DOHH2 (cell line): Measurements from ENCODE around the gene ZNF639.

Experiments used
- EZH2phosphoT487 ChIP-seq: fragments of 200-600 bp; sonication (generic); IDR thresholded peaks from 2 replicates; pipeline ENCODE4 v1.6.1; 2017; ENCODE audit warnings: borderline replicate concordance, mild to moderate bottlenecking, antibody characterized with exemption, low read length, moderate library complexity, mixed read lengths
- TF ChIP-seq, protein P1 (sequence below): fragments of 200-600 bp; sonication (generic); IDR thresholded peaks from one replicate; pipeline ENCODE4 v1.5.1; 2014; ENCODE audit warnings: antibody characterized with exemption, mild to moderate bottlenecking, low read depth, low read length; ENCODE audit not compliant: poor library complexity, severe bottlenecking

DNA sequence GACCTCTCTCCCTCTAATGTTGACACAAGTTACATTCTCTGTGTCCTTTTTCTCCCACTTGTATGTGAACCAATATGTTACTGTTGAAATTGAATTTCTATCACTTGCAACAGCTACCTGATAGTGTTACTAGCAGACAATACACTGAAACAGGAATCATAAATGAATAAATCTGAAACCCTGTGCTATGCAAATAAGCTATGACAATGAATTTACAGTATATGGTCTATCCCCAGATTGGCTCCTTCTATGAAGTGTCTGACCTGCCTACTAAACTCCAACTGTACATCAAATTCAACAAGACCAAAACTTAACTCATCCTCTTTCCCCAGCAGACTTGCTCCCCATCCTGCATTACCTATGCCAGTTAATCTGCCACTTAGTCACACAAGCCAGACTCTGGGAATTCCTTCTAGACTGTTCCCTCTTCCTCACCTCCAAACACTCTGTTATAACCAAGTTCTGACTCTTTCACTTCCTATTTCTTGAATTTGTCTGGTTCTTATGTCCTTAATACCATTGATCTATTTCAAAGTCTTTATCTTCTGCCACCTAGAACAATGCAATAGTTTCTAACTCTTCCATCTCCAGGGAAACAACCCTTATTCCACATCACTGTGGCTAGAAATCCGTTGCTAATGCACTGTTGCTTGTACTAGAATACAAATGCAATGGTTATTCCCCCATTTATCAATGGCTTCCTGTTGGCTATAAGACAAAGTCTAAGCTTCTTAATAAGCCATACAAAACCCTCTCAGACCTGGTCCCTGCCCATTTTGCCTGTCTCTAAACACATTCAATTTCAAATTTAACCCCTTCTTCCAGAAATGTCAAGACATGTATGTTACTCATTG, 13.4 kb upstream of the ZNF639 start:
- TF ChIP-seq, protein P1, sequence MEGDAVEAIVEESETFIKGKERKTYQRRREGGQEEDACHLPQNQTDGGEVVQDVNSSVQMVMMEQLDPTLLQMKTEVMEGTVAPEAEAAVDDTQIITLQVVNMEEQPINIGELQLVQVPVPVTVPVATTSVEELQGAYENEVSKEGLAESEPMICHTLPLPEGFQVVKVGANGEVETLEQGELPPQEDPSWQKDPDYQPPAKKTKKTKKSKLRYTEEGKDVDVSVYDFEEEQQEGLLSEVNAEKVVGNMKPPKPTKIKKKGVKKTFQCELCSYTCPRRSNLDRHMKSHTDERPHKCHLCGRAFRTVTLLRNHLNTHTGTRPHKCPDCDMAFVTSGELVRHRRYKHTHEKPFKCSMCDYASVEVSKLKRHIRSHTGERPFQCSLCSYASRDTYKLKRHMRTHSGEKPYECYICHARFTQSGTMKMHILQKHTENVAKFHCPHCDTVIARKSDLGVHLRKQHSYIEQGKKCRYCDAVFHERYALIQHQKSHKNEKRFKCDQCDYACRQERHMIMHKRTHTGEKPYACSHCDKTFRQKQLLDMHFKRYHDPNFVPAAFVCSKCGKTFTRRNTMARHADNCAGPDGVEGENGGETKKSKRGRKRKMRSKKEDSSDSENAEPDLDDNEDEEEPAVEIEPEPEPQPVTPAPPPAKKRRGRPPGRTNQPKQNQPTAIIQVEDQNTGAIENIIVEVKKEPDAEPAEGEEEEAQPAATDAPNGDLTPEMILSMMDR = no peak
- no peak for TF ChIP-seq EZH2phosphoT487
